ENCODE results near the gene UGT1A10. TPM values are rescaled to one million over a fixed set of nuclear protein-coding genes. Genes with fewer than 3 reads are reported as not detected.

Gene UGT1A10
- total and polyA plus RNA-seq, 2 donors (not counting 1 experiment from before 2014, with no cell fraction given): not detected

- peaks cover 0 to 7% (median 0%) of the 10 kb centered on the region in 3 donors for H3K9me3 ChIP-seq (ENCODE audit: control extremely low read depth in 1 of 3, control insufficient read depth in 2 of 3, insufficient read depth in 1 of 3, low read length in 2 of 3)
- H3K4me3 Mint-ChIP-seq: no peak overlapping the region
- no peaks in the 10 kb centered on the region for H3K4me1 ChIP-seq (ENCODE audit: control insufficient read depth in 2 of 2, insufficient read depth in 2 of 2, low read length in 2 of 2)
- no peaks in the 10 kb centered on the region for H3K79me2 ChIP-seq (ENCODE audit: control insufficient read depth, insufficient read depth, low read length)
- H3K27me3 Mint-ChIP-seq: peaks cover 16% of the 10 kb centered on the region
- H3K9ac ChIP-seq (ENCODE audit: low read length): no peak overlapping the region
- no peak overlapping the region for H3K4me2 ChIP-seq (replicated peaks; ENCODE audit: low read depth, low read length, poor library complexity, severe bottlenecking)
- no peak for TF ChIP-seq EZH2 (IDR thresholded peaks at IDR 0.05; ENCODE audit: borderline replicate concordance, insufficient read depth, low read depth, low read length, poor library complexity, severe bottlenecking)
- TF ChIP-seq, protein P1, sequence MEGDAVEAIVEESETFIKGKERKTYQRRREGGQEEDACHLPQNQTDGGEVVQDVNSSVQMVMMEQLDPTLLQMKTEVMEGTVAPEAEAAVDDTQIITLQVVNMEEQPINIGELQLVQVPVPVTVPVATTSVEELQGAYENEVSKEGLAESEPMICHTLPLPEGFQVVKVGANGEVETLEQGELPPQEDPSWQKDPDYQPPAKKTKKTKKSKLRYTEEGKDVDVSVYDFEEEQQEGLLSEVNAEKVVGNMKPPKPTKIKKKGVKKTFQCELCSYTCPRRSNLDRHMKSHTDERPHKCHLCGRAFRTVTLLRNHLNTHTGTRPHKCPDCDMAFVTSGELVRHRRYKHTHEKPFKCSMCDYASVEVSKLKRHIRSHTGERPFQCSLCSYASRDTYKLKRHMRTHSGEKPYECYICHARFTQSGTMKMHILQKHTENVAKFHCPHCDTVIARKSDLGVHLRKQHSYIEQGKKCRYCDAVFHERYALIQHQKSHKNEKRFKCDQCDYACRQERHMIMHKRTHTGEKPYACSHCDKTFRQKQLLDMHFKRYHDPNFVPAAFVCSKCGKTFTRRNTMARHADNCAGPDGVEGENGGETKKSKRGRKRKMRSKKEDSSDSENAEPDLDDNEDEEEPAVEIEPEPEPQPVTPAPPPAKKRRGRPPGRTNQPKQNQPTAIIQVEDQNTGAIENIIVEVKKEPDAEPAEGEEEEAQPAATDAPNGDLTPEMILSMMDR (IDR thresholded peaks at IDR 0.05): no peak
- H3K4me1 Mint-ChIP-seq: no peaks in the 10 kb centered on the region
- no peaks in the 10 kb centered on the region for H3K9me3 Mint-ChIP-seq (ENCODE audit: insufficient read depth)
- DNase-seq (no peak), ATAC-seq (ENCODE audit: low read depth) (no peak)
- CTCF ChIA-PET: no interaction called here
- no peak overlapping the region for H3K4me3 ChIP-seq (ENCODE audit: control extremely low read depth in 1 of 5, extremely low read depth in 1 of 5, insufficient read depth in 1 of 5, low read depth in 2 of 5, low read length in 4 of 5)
- POLR2A ChIA-PET: no interaction called here
- no peak overlapping the region for H3K27ac Mint-ChIP-seq
- H4K20me1 ChIP-seq (ENCODE audit: control insufficient read depth, insufficient read depth, low read length, poor library complexity, severe bottlenecking): no peaks in the 10 kb centered on the region
- H3K27ac ChIP-seq (ENCODE audit: low read length in 2 of 2): no peak overlapping the region
- 100% methylated on average over 1 of the region's 7 CpGs for WGBS (ENCODE audit: insufficient coverage)
- no peaks in the 10 kb centered on the region for H3K36me3 ChIP-seq (replicated peaks in 1 of 2; ENCODE audit: control extremely low read depth in 1 of 2, control insufficient read depth in 1 of 2, extremely low read depth in 1 of 2, insufficient read depth in 2 of 2, low read length in 1 of 2)
- no peaks in the 10 kb centered on the region for H3K27me3 ChIP-seq (replicated peaks in 1 of 4; ENCODE audit: control extremely low read depth in 1 of 4, control insufficient read depth in 3 of 4, insufficient read depth in 4 of 4, low read length in 3 of 4)
- intact Hi-C loops (cut with micrococcal nuclease): no loop called here
- H2AFZ ChIP-seq (ENCODE audit: insufficient read depth, low read depth, low read length, poor library complexity, severe bottlenecking): no peak overlapping the region
Observed at GRCh38 chr2:233756429-233757081, 120.3 kb downstream of the UGT1A10 start.

DNA sequence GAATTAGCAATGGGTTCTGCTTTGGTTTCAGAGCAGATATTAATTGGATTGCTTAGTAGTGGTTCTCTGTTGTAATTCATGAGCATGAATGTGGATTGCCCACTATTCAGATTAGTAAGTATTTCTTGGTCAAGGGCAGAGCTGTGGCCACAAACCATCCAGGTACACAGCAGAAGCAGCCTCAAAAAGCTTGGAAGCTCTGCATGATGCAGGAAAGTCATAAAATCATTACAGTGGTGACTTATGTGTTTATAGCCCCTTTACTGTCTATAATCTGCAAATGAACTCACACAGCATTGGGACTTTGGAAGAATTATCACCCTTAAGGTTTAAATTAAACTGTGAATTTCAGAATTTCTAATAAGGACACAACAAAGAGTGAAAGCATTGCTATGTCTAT is 121.9 kb downstream of the UGT1A10 start:
- no peak overlapping the region for H2AFZ ChIP-seq (ENCODE audit: insufficient read depth, low read depth, low read length, poor library complexity, severe bottlenecking)
- H3K4me2 ChIP-seq (replicated peaks; ENCODE audit: low read depth, low read length, poor library complexity, severe bottlenecking): no peak overlapping the region
- peaks cover 0 to 7% (median 0%) of the 10 kb centered on the region in 3 donors for H3K9me3 ChIP-seq (ENCODE audit: control extremely low read depth in 1 of 3, control insufficient read depth in 2 of 3, insufficient read depth in 1 of 3, low read length in 2 of 3)
- H3K79me2 ChIP-seq (ENCODE audit: control insufficient read depth, insufficient read depth, low read length): no peaks in the 10 kb centered on the region
- H3K9me3 Mint-ChIP-seq (ENCODE audit: insufficient read depth): no peaks in the 10 kb centered on the region
- no peaks in the 10 kb centered on the region for H3K4me1 Mint-ChIP-seq
- no peak overlapping the region for H3K27ac ChIP-seq (ENCODE audit: low read length in 2 of 2)
- H3K27me3 ChIP-seq (replicated peaks in 1 of 4; ENCODE audit: control extremely low read depth in 1 of 4, control insufficient read depth in 3 of 4, insufficient read depth in 4 of 4, low read length in 3 of 4): no peaks in the 10 kb centered on the region
- H3K4me3 ChIP-seq (ENCODE audit: control extremely low read depth in 1 of 5, extremely low read depth in 1 of 5, insufficient read depth in 1 of 5, low read depth in 2 of 5, low read length in 4 of 5): no peak overlapping the region
- H3K4me3 Mint-ChIP-seq: no peak overlapping the region
- no peaks in the 10 kb centered on the region for H4K20me1 ChIP-seq (ENCODE audit: control insufficient read depth, insufficient read depth, low read length, poor library complexity, severe bottlenecking)
- POLR2A ChIA-PET: no interaction called here
- TF ChIP-seq, protein P1 (IDR thresholded peaks at IDR 0.05): no peak
- TF ChIP-seq EZH2 (IDR thresholded peaks at IDR 0.05; ENCODE audit: borderline replicate concordance, insufficient read depth, low read depth, low read length, poor library complexity, severe bottlenecking): no peak
- CTCF ChIA-PET: no interaction called here
- ATAC-seq (ENCODE audit: low read depth) (no peak), DNase-seq (no peak)
- no peak overlapping the region for H3K9ac ChIP-seq (ENCODE audit: low read length)
- intact Hi-C loops (cut with micrococcal nuclease): no loop called here
- peaks cover 20% of the 10 kb centered on the region for H3K27me3 Mint-ChIP-seq
- H3K27ac Mint-ChIP-seq: no peak overlapping the region
- no peaks in the 10 kb centered on the region for H3K4me1 ChIP-seq (ENCODE audit: control insufficient read depth in 2 of 2, insufficient read depth in 2 of 2, low read length in 2 of 2)
- H3K36me3 ChIP-seq (replicated peaks in 1 of 2; ENCODE audit: control extremely low read depth in 1 of 2, control insufficient read depth in 1 of 2, extremely low read depth in 1 of 2, insufficient read depth in 2 of 2, low read length in 1 of 2): no peaks in the 10 kb centered on the region
